Thoracic aorta (tissue), 2 donors: ENCODE results near the gene SIRT4. TPM values are rescaled to one million over a fixed set of nuclear protein-coding genes. Genes with fewer than 3 reads are reported as not detected.
A peak's percentile ranks its signal among the peaks of the same experiment; 100 is the strongest.

Source experiments
- ATAC-seq: fragments of 150-250 bp; one replicate; pipeline ENCODE4 v1.8.0; 2017; ENCODE audit warnings: low read depth; ENCODE audit not compliant: insufficient number of reproducible peaks, low FRiP score
- DNase-seq: peaks from one replicate; pipeline ENCODE4 v3.0.0-alpha.2; 2020; ENCODE audit warnings: low spot score
- H3K27ac ChIP-seq, 2 donors: fragments of 200-600 bp; sonication (generic); 1 replicate in 1 of 2; 2 replicates in 1 of 2; pipeline ENCODE4 v1.5.1; 2016; ENCODE audit warnings: mild to moderate bottlenecking in 2 of 2, moderate library complexity in 2 of 2
- H3K27me3 ChIP-seq: fragments of 200-600 bp; sonication (generic); replicated peaks from 2 replicates; pipeline ENCODE4 v1.6.0; 2016; ENCODE audit warnings: mild to moderate bottlenecking; ENCODE audit not compliant: insufficient read depth
- H3K36me3 ChIP-seq: fragments of 200-600 bp; sonication (generic); one replicate; pipeline ENCODE4 v1.5.1; 2016
- H3K4me1 ChIP-seq, 2 donors: fragments of 200-600 bp; sonication (generic); 1 replicate in 1 of 2; 2 replicates in 1 of 2; pipeline versions ENCODE4 v1.5.1 to v1.6.0; 2016; ENCODE audit warnings: low read depth in 2 of 2, mild to moderate bottlenecking in 1 of 2; ENCODE audit not compliant: control insufficient read depth in 1 of 2
- H3K4me3 ChIP-seq: fragments of 200-600 bp; sonication (generic); 2 replicates; pipeline ENCODE4 v1.5.1; 2016; ENCODE audit warnings: mild to moderate bottlenecking
- H3K9me3 ChIP-seq: fragments of 200-600 bp; sonication (generic); 2 replicates; pipeline ENCODE4 v1.5.1; 2016
- CTCF ChIP-seq: fragments of 200-600 bp; sonication (generic); IDR thresholded peaks from one replicate; pipeline ENCODE4 v1.5.1; 2019; ENCODE audit warnings: antibody characterized with exemption
- total RNA-seq, 2 donors: library from RNA; depleted of rRNA; stranded (reverse); fragments of >200 nt; gene quantifications; one replicate each; pipeline versions ENCODE4 v1.1.0 to v1.2.3, GENCODE V29; 2016

Gene SIRT4
- total RNA-seq, 2 donors from 2014 or later: 0.56 to 8.8 TPM

DNA sequence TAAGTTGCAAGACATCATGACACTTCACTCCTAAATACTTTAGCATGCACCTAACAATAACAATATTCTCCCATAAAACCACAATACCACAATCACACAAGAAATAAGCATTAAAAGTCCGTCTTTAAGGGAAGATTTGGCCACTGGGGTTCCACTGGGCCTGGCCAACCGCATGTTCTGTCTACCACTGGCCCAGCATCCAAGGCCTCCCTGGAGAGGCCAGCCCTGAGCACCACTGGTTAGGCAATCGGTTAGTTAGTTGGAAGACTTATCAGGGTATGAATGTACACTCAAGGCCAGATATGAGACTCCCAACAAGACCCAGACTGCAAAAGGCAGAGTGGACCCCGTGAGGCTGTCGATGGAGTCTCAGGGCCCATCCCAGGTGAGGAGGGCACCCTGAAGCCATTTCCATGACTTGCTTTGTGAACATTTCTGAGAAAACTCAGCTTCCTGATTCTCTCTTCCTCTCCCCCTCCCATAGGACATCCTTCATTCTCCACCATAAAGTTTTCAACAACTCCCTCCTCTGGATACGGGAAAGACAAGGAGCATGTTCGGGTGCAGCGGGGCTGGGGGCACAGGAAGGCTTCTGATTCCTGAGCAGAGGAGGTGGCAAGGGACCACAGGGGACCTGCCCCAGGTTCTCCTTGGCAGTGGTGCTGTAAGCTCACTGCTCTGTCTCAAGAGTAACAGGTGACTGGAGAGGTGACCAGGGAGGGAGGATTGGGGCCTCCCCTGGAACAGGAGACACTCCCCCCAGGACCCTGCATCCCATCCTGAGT lies 42.5 kb upstream of the SIRT4 start:
- H3K36me3 ChIP-seq: no peaks in the 10 kb centered on the region
- peak overlapping the region; percentile 35 to 91 for H3K27ac ChIP-seq
- H3K27me3 ChIP-seq: no peaks in the 10 kb centered on the region
- no peak for TF ChIP-seq CTCF
- H3K4me3 ChIP-seq: no peak overlapping the region
- H3K4me1 ChIP-seq: peaks cover 41 to 80% of the 10 kb centered on the region in 2 donors
- ATAC-seq (no peak), DNase-seq (no peak)
- no peaks in the 10 kb centered on the region for H3K9me3 ChIP-seq

GRCh38 chr12:120260607-120261006 lies 41.5 kb upstream of the SIRT4 start:
- H3K9me3 ChIP-seq: no peaks in the 10 kb centered on the region
- no peak for TF ChIP-seq CTCF
- no peak overlapping the region for H3K27ac ChIP-seq
- no peaks in the 10 kb centered on the region for H3K36me3 ChIP-seq
- no peak for ATAC-seq
- H3K4me3 ChIP-seq: no peak overlapping the region
- peaks cover 41 to 80% of the 10 kb centered on the region in 2 donors for H3K4me1 ChIP-seq
- H3K27me3 ChIP-seq: no peaks in the 10 kb centered on the region
- no peak for DNase-seq

DNA sequence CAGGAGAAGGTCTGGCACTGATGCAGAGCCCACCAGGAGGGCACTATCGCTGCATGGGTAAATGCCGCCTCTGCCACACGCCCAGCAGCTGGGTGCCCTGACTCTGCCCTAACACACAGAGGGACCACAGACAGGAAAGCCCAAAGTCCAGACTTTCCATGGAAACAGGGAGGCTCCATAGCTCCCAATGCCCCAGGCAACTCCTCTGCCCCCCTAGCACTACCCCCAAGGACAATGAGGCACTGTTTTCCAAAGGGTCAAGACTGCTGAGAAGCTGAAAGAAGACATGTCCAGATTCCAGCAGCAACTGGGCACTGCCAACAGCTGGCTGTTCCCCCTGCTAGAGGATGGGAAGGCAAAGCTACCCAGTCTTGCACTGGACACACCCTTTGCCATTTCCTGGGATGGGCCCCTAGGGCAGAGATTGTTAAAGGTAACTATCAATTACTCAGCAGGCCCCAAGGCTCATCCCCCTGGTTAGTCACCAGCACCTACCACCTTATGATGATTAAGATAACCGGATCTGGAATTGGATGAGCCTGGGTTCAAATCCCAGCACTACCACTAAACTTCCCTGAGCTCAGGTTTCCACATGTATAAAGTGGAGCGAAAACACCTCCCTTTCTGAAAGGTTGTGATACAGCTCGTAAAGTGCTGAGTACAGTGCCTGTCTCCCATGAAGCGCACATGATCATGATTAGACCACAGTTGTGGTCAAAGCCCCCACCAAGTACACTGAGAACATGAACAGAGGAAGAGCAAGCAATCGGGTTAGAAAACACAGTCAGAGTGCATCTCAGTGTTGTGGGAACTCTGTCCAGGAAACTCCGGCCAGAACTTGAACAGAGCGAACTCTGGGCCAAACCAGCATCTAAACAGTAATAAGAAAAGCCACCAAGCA lies 39.9 kb upstream of the SIRT4 start:
- Histone ChIP-seq H3K4me3 (peak overlapping the region; percentile 96), H3K9me3 (no peaks in the 10 kb centered on the region), H3K4me1 (peaks cover 30 to 67% of the 10 kb centered on the region in 2 donors), H3K27ac (peak overlapping the region; percentile 75 to 89), H3K36me3 (no peaks in the 10 kb centered on the region), H3K27me3 (no peaks in the 10 kb centered on the region)
- no peak for DNase-seq
- ATAC-seq: no peak
- no peak for TF ChIP-seq CTCF

DNA sequence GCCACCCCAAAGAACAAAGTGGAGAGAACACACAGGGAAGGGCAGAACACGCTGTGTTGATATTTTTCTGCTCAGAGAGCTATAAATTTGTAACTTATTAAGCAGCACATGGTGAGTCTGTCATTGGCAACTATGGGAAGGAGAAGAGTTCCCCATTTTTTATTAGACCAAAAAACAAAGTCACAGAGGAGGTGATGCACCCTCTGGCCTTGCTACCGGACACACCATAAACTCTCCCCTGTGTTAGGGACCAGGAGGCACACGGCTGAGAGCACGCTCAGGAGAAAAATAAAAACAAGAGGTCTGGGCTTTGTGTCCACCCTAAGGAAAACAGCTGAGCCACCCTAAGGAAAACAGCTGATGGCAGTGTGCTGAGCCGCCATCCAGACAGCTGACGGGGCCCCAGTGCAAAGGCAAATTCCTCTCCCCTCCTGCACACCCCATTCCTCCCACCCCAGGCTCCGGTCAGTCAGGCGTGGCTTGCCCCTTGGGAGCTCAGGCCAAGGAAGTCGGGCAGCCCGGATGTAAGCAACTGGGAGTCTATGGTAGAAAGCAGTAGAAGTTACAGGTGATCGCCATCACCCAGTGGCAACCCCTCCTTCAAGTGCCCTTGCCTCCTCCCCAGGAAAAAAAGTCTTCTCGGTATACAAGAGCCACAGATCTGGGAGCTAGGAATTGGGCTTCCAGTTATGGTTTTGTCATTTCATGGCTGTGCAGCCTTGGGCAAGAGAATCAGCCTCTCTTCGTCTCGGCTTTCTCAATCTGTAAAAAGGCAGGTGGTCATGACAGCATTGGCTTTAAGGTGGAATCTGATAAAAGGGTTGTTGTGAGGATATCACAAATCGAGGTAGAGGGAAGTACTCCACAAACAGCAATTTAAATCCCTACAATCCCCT lies 39.0 kb upstream of the SIRT4 start:
- H3K27ac ChIP-seq: peak overlapping the region; percentile 75 to 89
- peak overlapping the region; percentile 96 for H3K4me3 ChIP-seq
- no peaks in the 10 kb centered on the region for H3K36me3 ChIP-seq
- H3K27me3 ChIP-seq: no peaks in the 10 kb centered on the region
- H3K4me1 ChIP-seq: peaks cover 22 to 58% of the 10 kb centered on the region in 2 donors
- ATAC-seq: no peak
- no peak for TF ChIP-seq CTCF
- no peaks in the 10 kb centered on the region for H3K9me3 ChIP-seq
- no peak for DNase-seq
